SW480 (cell line): ENCODE results near the gene JOSD2.

Experiments
- DNase-seq: peaks from one replicate; pipeline ENCODE4 v3.0.0-alpha.2; 2016; ENCODE audit warnings: low spot score

JOSD2 gene

DNA sequence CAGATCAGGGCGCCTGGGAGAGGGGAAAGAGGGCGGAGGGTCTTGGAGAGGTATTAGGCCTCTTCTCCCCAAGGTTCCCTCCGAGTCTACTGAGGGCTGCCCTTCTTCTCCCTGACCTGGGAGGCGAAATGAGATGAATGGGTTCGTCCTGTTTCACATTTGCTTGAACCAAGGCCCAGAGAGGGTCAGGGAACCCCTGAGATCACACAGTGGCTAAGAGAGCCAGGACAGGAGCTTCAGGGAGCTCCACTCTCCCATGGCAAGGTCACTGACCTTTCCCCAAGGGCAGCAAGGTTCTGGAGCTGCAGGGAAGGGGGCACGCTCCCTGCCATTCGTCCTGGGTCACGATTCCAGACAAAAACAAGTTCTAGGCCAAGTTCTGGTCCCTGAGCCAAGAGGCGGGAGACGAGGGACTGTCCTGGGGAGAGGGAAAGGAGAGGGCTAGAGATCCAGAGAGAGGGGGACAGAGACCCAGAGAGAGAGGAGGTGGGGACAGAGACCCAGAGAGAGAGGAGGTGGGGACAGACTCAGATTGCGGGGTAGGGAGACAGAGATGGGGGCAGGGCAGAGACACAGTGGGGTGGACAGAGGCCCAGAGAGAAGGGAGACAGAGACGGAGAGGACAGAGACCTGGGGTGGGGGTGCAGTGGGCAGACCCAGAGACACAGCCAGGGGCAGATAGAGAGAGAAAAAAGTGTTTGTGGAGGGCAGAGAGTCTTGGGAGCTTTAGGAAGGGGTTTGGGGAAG lies 2.2 kb upstream of the JOSD2 start:
- no peak for DNase-seq

DNA sequence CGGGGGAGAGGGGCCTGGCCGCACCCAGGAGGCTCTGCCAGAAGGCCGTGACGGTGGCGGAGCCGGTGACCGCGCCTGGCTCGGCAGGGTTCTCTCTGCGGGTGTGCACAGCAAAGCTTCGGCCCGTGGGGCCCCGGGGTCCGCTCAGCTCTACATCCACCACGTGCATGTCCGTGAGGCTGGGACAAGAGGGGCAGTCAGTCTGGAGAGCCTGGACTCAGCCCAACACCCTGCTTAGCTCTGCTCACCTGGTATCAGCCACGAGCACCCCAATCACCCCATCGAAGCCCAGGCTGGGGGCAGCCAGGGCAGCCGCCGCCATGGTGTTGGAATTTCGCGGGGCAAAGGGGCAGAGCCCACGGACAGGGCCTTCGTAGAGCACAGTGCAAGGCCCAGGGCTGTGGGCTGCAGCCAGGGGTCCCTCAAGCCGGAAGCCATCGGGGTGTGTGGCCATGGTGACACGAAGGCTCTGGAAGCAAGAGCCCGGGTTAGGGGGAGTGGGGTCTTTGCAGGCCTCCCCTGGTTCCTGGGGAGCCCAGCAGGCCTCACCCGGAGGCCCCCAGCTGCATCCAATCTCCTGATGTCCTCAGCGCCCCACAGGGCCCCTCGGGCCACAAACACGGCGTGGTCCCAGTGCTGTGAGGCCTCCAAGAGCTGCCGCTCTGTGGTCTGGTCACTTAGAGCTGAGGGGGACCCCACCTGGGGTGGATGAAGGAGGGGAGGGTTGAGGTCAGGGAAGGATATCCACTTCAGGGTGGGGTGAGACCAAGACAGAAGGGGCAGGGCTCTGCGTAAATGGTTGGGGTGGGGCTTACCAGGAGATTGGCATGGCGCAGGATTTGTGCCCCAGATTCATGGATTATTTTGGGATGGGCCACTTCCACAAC lies 1.4 kb upstream of the JOSD2 start:
- no peak for DNase-seq

DNA sequence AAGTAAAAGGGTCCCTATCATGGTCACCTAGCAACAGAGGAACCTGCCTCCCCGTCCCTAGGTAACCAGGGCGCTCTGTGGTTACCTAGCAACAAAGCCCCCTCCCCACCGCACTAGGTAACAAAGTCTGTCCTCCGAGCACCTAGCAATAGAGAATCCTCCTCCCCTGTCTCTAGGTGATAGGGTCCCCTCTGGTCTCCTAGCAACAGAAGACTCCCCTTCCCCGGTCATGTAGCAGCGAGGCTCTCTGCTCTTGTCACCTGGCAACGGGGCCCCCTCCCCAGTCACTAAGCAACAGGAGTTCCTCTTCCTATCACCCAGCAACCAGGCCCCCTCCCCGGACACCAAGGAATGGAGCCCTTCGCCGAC lies 307 bp downstream of the JOSD2 start:
- no peak for DNase-seq

DNA sequence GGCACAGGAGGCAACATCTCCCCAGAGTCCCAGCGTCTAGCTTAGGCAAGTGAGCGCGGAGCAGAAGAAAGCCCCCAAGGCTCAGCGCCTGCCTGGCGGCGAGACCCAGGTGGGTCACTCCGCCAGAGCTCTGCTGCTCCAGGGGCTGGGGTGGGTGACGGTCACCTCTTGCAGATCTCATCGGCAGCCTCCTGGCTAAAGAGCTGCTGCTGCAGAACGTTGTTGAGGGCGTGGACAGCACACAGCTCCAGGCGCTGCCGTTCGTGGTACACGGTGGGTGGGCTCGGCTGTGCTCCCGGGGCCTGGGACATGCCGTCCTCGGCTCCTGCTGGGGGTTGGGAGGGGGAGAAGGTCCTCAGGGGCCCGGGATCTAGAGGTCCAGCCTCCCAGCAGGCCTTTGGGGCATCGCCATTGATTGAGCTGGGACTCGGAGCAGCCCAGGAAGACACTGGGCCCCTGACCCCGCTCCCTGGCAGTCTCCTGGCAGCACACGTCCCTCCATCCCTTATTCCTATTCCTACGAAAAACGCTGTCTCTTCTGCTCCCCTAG lies 795 bp downstream of the JOSD2 start:
- no peak for DNase-seq

DNA sequence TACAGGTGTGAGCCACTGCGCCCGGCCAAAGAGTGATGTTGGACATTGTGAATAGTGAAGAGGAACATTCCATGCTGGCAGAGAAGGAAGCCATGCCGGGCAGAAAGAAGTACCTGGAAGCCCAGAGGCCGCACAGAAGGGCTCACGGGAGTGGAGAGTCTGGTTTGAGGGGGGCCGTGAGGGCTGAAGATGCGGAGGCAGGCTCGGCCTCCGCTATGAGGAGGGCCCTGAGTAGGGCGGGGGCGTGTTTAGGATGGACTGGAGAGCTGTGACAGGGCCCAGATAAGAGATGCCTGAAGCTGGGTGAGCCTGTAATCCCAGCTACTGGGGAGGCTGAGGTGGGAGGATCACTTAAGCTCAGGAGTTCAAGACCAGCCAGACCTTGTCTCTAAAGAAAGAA lies 1.6 kb downstream of the JOSD2 start:
- no peak for DNase-seq

DNA sequence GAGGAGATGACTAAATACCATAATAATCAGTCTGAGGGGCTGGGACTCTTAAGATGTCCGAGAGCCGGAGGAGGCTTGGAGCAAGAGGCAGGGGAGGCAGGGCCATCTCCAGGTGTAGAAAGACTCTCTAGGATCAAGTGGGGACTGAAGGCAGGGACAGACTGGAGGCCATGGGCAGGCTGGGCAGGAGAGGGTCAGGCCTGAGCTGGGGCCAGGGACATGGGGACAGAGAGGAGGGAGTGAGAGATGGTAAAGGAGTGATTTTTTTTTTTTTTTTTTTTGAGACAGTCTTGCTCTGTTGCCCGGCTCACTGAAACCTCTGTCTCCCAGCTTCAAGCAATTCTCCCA lies 2.2 kb downstream of the JOSD2 start:
- no peak for DNase-seq

DNA sequence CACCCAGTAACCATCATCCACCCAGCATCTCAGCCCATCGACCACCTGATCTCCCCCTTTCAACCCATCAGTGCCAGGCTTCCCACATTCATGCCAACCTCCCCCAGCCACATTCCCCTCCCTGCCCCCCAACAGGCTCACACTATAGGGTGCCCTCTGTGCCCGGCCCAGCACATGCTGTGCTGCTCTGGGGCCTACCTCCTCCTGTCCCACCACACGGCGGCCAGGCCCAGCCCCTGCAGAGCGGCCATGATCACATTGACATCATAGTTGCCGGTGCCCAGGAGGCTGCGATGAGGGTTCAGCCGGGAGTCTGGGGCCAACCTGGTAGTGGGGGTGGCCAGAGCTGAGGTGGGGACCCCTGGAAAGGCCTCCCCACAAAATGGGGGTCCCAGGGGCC lies 3.6 kb downstream of the JOSD2 start:
- no peak for DNase-seq

DNA sequence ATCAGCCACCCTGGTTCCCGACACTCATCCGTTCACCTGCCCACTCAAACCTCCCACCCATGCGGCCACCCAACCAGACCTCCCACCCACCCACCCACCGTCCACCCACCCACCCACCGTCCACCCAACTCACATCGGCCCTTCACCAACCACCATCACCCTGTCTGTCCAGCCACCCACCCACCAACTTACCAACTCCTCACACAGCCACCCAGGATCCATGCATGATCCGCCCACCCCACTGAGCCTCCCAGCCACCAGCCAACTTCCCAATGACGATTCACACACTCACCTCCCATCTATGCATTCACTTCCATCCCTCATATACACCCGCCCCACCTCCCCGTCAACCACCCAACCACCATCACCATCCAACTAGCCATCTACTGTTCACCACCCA lies 4.3 kb downstream of the JOSD2 start:
- no peak for DNase-seq

DNA sequence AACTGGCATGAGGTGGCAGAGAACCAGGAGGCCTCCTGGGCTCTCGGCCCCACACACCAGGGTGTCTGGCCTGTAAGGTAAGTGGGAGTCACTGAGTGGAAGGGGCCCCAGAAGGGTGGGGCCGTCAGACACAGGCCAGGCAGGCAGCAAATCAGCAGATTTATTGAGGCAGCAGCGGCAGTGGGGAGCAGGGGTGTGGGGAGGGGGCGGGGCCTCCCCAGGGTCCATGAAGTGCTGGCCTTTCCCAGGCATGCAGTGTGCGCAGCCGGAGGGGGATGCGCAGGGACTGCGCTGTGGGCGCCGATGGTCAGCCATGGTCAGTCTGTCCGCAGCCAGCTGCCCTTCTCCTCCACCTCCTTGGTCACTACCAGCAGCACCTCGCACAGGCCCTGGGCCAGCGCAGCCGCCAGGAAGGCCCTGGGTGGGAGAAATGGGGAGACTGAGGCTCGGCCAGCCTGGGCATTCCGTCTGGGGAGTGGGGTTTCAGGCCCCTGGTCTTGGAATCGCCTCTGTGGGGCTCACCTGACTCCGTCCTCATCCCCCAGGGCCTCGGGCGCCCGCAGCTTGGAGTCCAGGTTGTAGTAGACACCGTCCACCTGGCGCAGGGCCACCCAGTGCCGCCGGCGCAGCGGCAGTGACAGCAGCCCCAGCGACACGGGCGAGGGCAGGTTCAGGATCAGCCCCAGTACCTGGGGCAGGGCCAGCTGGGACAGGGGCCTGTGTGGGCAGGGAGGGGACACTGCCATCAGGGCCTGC lies 5.0 kb downstream of the JOSD2 start:
- no peak for DNase-seq

DNA sequence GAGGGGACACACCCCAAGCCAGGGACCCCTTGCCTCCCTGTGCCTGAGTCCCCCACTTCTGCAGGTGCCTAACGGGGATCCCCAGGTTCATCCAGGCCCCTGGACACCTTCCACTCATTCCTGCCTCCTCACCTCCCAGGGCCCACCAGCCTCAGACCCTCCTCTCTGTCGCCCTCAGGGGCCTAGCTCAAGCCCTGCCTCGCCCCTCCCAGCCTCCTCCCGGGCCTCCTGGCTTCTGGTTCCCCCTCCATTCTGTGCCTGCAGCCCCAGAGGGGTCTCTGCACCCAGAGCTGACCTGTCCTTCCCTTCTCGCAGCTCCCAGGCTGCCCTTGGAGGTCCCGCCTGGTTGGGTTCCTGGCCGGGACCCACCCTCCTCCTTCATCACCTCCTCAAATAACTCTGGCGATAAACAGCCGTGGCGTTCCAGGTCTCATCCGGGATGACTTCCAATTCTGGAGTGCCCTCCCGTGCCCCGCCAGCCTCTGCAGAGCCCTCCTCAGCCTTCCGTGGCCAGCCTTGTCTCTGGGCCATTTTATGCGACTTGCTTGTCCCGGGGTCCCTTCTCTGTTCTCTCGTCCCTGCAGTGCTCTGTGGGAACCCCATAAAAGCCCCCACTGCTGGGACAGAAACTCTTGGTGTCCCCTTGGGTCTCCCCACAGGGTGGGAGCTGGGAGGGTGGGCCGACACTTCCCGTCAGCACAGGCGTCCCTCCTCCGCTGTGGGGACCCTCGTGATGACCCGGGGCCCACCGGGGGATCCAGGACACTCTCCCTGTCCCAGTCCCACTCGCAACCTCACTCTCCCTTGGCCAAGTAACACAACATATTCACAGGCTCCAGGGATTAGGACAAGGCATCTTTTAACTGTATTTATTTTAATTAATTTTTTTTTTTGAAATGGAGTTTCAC lies 9.2 kb downstream of the JOSD2 start:
- no peak for DNase-seq

DNA sequence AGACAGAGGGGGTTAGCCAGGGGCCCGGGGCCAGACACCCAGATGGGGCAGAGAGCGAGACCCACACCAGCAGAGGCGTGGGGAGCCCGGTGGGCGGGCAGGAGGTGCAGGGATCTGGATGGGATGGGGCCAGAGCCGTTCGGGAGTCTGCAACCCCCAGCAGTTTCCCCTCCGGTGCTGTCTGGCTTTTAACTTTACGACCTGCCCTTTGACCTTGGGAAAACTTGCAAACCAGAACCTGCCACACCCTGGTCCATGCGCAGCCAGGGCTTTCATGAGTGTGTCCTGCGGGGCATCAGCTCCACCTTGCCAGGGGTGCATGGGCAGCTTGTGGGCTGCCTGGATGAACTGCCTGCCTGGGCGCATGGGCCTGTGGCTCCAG lies 9.8 kb downstream of the JOSD2 start:
- peak; percentile 71 for DNase-seq

DNA sequence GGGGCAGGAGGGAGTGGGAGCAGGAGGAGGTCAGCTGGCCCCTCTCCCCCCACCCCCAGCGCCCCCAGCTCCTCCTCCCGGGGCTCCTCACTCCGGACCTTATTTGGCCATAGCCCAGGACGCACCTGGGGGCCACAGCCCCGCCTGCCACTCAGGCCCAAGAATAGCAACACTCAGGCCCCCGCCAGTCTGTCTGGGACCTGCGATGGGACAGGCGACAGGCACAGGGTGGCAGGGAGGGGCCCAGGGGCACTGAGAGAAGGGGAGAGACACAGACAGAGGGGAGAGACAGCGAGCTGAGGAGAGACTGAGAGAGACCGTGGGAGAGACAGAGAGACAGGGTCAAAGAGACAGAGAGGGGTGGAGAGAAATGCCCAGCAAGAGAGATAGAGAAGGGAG lies 10.2 kb downstream of the JOSD2 start:
- no peak for DNase-seq

DNA sequence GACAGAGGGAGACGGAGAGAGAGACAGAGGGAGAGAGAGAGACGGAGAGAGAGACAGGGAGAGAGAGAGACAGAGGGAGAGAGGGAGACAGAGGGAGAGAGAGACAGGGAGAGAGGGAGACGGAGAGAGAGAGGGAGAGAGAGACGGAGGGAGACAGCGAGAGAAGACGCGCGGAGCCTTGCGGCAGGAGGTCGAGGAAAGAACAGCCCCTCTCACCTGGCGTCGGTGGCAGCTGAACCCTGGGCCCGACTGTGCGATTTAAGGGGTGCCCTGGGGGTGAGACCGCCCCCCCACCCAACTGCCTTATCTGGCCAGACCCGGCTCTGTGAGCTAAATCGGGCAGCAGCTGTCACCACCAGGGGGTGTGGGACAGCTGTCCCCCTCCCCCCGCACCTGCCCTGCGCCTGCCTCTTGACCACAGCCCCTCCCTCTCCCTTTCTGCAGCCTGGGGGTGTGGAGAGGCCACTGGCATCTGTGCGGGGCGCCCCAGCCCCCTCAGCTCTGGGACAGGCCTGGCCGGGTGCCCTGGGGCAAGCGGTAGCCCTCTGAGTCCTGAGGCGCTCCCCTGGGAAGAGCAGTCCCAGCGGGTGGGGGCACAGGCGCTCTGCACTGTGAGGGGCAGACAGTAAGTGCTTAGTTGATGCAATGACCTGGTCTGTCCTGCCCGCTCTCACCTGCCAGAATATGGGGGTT lies 10.8 kb downstream of the JOSD2 start:
- DNase-seq, result peak; percentile 57

DNA sequence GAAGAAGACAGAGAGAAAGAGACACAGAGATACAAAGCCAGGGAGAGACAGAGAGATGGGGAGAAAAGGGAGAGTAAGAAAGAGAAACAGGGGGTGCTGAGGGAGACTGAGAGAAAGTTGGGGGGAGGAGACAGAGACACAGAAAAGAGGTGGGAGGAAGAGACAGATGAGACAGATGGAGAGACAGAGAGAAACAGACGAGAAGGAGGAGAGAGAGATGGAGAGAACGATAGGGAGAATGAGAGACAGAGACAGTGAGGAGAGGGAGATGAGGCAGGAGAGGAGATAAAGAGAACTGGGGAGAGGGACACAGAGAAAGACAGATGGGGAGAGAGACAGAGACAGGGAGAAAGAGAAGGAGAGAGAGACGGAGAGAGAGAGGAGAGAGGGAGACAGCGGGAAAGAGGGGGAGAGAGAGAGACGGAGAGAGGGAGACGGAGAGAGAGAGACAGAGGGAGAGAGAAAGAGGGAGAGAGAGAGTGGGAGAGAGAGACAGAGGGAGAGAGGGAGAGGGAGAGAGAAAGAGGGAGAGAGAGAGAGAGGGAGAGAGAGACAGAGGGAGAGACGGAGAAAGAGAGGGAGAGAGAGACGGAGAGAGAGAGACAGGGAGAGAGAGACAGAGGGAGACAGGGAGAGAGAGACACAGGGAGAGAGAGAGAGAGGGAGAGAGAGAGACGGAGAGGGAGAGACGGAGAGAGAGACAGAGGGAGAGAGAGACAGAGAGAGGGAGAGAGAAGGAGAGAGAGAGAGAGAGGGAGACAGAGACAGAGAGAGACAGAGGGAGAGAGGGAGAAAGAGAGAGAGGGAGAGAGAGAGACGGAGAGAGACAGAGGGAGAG lies 12.6 kb downstream of the JOSD2 start:
- DNase-seq, result no peak

DNA sequence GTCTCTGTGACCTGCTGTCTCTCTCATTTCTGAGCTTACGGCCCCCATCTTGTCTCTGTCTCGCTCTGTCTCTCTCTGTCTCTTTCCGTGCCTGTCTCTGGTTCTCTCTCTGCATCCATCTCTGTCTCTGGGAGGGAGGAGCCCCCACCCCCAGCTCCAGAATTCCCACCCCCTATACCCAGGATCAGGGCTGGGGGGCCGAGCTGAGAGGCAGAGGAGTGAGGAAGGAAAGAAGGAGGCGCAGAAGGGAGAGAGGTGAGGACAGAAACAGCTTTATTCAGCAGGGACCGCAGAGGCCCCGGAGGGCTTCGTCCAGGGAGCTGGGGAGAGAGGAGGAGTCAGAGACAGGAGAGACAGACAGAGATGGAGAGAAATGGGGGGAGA lies 14.0 kb downstream of the JOSD2 start:
- no peak for DNase-seq

DNA sequence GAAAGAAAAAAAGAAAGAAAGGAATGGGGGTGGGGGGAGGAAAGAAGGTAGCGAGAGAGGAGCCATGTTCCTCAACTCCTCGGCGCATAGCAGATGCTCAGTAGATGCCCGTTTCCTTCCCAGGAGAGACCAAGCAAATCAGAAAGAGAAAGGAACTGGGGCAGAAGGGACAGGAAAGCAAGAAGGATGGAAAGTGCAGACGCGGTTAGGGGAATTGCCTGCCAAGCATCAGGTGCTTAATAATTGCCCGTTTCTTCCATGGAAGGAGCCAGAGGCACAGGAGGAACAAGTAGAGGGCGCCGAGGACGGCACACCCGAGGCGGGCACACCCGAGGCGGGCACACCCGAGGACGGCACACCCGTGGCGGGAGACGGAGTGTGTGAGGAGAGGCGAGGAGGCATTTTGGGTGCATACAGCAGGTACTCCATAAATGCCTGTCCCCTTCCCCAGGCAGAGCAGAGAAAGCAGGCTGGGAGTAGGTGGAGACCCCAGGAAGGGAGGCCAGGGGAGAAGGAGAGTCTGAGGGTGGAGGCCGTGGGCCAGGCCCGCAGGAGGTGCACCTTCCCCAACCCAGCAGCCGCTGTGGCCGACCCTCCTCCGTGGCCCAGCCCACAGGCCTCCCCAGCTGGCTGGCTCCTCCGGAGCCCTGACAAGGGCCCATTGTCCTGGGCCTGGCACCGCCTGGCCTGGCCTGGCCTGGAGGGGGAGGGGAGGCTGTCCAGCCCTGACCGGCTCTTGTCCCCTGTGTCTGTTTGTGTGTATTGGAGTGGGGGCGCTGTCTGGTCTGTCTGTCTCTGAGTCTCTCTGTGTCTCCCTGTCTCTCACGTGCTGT lies 14.6 kb downstream of the JOSD2 start:
- peak; percentile 70 for DNase-seq

DNA sequence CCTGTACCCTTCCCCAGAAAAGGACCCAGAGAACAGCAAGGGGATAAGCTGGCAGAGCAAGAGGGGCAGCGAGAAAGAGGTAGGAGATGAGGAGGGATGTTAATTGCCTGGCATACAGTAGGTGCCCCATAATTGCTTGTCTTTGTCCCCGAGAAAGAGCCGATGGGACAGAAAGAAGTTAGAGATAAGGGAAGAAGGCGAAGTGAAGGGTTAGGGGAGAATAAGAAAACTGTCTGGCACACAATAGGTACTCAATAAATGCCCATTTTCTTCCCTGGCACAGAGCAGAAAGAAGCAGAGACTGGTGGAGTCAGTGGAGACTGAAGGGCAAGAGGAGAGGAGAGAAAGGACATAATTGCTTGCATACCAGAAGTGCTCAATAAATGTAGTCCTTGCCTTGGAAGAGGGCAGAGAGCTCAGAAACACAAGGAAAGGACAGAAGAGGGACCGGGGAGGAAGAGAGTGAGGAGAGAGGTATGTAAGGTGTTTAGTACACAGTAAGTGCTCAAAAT lies 15.9 kb downstream of the JOSD2 start:
- DNase-seq, result no peak

DNA sequence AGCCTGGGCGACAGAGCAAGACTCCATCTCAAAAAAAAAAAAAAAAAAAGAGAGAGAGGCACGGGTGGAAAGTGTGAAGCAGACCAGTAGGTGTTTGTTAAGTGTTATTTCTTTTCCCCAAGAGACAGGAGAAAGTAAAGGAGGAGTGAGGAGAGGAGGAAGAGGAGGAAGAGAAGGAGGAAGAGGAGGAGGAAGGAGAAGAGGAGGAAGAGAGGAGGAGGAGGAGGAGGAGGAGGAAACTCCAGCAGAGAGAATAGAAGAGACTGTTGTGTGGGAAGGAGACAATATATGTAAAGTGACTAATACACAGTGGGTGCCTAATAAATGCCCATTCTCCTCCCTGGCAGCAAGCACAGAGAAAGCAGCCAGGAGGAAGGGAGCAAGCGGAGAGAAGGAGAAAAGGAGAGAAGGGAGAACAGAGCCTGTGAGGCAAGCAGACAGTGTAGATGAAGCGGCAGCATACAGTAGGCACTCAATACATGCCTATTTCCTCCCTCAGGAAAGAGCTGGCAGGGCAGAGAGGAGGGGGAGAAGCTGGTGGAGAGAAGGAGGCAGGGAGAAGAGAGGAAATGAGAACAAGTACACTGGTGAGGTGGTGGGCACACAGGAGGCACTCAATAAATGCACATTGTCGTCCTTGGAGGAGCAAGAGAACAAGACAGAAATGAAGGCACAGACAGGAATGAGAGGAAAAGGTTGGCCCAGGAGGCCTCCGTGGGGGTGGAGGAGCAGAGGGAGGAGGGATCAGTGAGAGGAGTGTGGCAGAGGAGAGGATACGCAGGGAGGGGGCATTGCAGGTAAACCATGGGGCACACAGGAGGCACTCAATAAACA lies 16.6 kb downstream of the JOSD2 start:
- no peak for DNase-seq
